AG04450 (cell line): ENCODE measurements around the gene PTPRC. TPM values are rescaled to one million over a fixed set of nuclear protein-coding genes. Genes with fewer than 3 reads are reported as not detected.

ENCODE experiments used
- CTCF ChIA-PET: fragments of 300-600, 350-600 bp; formaldehyde crosslinking; extraction: SDS; loops from one replicate; lab custom pipeline; 2022; ENCODE audit warnings: antibody characterized with exemption, inconsistent platforms; lab: Charles Lee
- POLR2A ChIA-PET: fragments of 350-600 bp; formaldehyde crosslinking; extraction: SDS; loops from one replicate; lab custom pipeline; 2021; ENCODE audit warnings: antibody characterized with exemption, inconsistent platforms; lab: Yijun Ruan, JAX
- DNase-seq: peaks from one replicate; pipeline ENCODE4 v3.0.0-alpha.2; 2011; ENCODE audit warnings: low read depth, low spot score
- H3K27ac ChIP-seq: one replicate; pipeline ENCODE4 v1.5.1; 2012; ENCODE audit warnings: low read depth, low read length, control low read depth
- H3K27me3 ChIP-seq: one replicate; pipeline ENCODE4 v1.6.0; 2012; ENCODE audit warnings: low read length; ENCODE audit not compliant: control insufficient read depth, insufficient read depth
- H3K4me3 ChIP-seq: 2 replicates; pipeline ENCODE4 v1.5.1; 2011; ENCODE audit warnings: mild to moderate bottlenecking, low read depth, low read length, control low read depth
- H3K9me3 ChIP-seq: 2 replicates; pipeline ENCODE4 v1.5.1; 2012; ENCODE audit warnings: low read length; ENCODE audit not compliant: control insufficient read depth, insufficient read depth
- CTCF ChIP-seq: IDR thresholded peaks from 2 replicates; pipeline ENCODE4 v1.5.1; 2011; ENCODE audit warnings: low read depth, low read length, control low read depth, inconsistent platforms
- polyA plus RNA-seq: library from polyadenylated mRNA; depleted of rRNA; stranded (reverse); fragments of >200 nt; gene quantifications from 2 replicates; pipeline ENCODE4 v1.2.3, GENCODE V29; 2011

Gene PTPRC
- polyA plus RNA-seq, 1 experiment: 0.05 TPM

- POLR2A ChIA-PET: no interaction called here
- CTCF ChIA-PET: no interaction called here
These were observed 5.1 kb upstream of the PTPRC start for GRCh38 chr1:198633675-198634121.

GRCh38 chr1:198635964-198636363, 2.9 kb upstream of the PTPRC start:
- Histone ChIP-seq H3K9me3 (no peaks in the 10 kb centered on the region), H3K27me3 (no peaks in the 10 kb centered on the region), H3K4me3 (no peak overlapping the region), H3K27ac (no peak overlapping the region)
- no peak for DNase-seq
- TF ChIP-seq CTCF: no peak
- ChIA-PET CTCF (no interaction called here), POLR2A (no interaction called here)

More at GRCh38 chr1:198633675-198634121, 5.1 kb upstream of the PTPRC start:
- Histone ChIP-seq H3K27me3 (no peaks in the 10 kb centered on the region), H3K27ac (no peak overlapping the region), H3K9me3 (no peaks in the 10 kb centered on the region), H3K4me3 (no peak overlapping the region)
- DNase-seq: no peak
- TF ChIP-seq CTCF: no peak

- H3K9me3 ChIP-seq: no peaks in the 10 kb centered on the region
- H3K4me3 ChIP-seq: no peak overlapping the region
- H3K27ac ChIP-seq: no peak overlapping the region
- CTCF ChIA-PET: no interaction called here
- TF ChIP-seq CTCF: no peak
- POLR2A ChIA-PET: no interaction called here
- H3K27me3 ChIP-seq: no peaks in the 10 kb centered on the region
- no peak for DNase-seq
These were observed 2.4 kb upstream of the PTPRC start for GRCh38 chr1:198636391-198636790.

- Histone ChIP-seq H3K27me3 (no peaks in the 10 kb centered on the region), H3K4me3 (no peak overlapping the region), H3K9me3 (no peaks in the 10 kb centered on the region), H3K27ac (no peak overlapping the region)
- POLR2A ChIA-PET: no interaction called here
- DNase-seq: no peak
- no peak for TF ChIP-seq CTCF
- CTCF ChIA-PET: no interaction called here
These were observed 1.7 kb upstream of the PTPRC start for GRCh38 chr1:198637157-198637556.

- Histone ChIP-seq H3K4me3 (no peak overlapping the region), H3K27ac (no peak overlapping the region), H3K9me3 (no peaks in the 10 kb centered on the region), H3K27me3 (no peaks in the 10 kb centered on the region)
- TF ChIP-seq CTCF: no peak
- no peak for DNase-seq
- CTCF ChIA-PET: no interaction called here
- POLR2A ChIA-PET: no interaction called here
These were observed 863 bp upstream of the PTPRC start for GRCh38 chr1:198637916-198638437.
